GM19324 (cell line): ENCODE measurements around the gene RNF130.
"Not testable (repeated sequence)": the region's sequence is repeated elsewhere in the genome, so short reads cannot be mapped to it uniquely, and the experiment has no call there.

ENCODE experiments used
- ATAC-seq: cut with Tn5 transposase; IDR thresholded peaks from one replicate; pipeline ENCODE4 v1.9.1; 2021; ENCODE audit warnings: mild to moderate bottlenecking, moderate library complexity; ENCODE audit not compliant: unreplicated experiment, low FRiP score

The RNF130 gene

DNA sequence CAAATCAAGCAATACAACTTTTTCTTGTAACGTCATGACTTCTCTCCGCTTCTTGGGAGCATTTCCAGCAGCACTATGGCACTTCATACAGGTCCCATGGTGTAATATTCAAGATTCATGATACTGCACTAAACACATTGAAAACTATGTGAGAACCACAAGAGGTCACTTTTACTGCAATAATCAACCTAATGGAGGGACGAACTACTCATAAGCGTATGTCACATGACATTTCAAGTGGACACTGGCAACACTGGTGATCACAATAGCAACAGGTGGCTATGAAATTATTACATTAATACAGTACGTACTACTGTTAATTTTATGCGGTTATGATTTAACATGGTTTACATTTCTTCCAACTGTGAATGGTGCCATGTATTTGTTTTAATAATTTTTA, 85.2 kb downstream of the RNF130 start:
- ATAC-seq = no peak

DNA sequence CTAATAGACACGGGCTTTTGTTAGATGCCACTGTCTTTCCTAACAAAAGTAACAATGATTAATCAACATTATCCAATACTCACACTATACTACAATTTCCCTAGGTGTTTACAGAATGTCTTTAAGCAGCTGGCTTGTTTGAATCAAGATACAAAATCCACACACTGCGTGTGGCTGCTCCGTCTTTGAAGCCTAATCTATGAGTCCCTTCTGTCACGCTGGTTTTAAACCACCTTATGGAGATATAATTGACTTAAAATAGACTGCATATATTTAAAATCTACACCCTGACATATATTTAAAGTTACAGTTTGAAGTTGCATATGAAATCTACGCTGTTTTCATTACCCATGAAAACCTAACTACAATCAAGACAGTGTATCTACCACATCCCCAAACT, 89.9 kb downstream of the RNF130 start:
- ATAC-seq = no peak

DNA sequence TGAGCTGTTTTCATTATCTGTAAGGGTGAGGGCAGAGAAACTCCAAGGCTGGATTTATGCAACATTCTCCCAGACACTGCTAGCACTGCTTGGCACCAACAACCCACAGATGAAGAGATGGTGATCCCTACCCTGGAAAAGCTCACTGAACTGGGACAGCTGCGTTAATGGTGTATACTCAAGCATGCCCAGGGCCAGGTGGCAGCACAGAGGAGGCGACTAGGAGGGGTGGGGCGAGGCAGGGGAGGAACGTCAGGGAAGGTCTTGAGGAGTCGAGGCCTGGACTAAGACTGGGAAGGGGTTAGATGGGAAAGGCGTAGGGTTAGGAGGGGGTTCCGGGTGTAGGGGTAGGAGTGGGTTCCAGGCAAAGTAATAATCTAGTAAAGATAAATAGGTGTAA, 90.8 kb downstream of the RNF130 start:
- no peak for ATAC-seq

DNA sequence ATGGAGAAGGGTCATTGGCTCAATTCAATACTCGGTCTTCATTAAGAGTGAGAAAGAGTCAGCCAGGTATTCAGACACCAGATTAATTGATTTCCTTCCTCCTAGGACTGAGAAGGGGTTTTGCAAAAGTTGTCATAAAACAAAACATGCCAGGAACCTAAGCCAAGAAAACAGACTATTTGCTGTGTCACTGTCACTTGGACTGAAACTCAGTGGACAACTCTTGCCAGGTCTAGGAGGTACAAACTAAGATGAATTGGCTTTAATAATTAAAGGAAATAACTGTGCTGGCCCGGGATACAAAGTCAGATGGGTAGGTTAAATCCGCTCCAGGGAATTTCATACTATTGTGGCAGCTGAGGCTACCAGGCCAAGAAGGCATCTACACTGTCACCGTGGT, 92.8 kb downstream of the RNF130 start:
- no peak for ATAC-seq

DNA sequence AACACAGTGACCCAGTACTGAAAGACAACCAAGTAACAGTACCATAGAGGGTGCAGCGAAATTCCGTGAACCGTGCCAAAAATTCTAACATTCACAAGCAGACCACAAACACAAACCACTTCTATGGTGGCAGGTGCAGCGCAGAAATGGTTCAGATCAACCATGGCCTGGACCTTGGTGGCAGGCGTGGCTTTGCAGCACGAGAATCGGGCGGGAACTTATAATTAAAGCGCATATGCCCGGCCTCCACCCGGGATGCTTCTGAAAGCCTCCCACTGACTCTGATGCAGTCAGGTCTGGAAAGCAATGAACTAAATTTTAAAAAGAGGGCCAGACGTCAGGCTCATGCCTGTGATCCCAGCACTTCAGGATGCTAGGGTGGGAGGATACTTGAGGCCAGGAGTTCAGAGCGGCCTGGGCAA, 95.8 kb downstream of the RNF130 start:
- ATAC-seq = no peak

DNA sequence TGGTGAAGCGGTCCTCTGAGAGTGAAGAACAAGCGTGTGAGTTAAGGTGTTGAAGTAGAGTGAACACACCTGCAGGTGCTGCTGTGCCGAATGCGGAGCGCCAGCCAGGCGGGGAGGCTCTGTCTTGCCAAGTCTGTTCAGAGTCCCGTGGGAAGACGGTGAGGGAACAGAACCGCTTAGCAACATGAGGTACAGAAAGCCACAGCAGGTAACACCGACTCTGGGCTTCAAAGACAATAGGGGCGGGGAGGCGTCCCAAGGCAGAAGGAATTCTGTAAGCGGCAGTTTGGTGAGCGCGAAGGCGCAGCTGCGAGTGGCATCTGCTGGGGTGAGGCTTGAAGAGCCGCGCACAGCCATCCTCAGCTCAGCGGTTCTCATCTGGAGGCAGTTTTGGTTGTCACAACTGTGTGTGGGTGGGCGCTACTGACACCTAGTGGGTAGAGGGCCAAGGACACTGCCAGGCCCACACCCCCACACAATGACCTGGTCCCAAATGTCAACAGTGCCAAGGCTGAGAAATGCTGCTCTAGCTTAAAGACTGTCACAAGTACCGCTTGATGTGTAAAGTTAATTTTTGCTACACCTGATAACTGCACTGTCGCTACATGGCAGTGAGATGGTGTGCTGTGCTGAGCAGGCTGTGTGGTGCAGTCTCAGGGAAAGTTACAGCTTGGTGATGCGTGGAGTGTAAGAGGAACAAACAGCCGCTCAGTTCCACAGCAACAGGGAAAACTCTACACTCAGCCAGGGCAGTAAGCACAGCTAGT, 96.4 kb downstream of the RNF130 start:
- no peak for ATAC-seq

DNA sequence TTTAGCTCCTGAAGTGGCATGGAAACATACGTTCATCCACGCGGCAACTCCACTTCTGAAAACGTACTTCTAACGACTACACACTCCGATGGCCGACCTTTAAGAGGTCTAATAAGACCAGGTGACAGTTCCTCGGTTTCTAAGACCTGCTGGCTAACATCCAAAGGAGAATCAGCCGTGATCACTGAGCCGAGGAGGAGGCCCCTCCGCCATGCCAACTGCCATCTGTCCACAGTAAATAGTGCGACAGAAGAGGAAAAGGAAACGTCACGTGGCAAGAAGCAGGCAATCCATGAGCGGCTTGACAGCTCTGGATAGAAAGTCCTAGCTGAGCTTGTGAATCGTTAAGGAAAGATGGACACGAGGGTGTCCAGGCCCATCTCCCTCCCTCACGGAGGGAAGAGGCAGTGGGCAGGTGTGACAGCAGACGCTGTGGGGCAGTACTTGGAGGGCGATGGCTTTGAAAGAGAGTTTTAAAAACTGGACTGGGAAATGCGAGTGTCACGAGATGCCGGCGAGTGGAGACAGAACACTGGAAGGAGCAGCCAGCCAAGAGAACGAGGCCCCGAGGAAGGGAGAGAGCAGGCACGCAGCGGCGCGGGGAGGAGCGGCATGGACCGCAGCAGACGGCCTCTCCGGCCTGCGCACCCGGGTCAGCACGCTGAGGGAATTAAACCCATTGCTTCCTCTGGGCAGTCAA, 97.2 kb downstream of the RNF130 start:
- no peak for ATAC-seq

DNA sequence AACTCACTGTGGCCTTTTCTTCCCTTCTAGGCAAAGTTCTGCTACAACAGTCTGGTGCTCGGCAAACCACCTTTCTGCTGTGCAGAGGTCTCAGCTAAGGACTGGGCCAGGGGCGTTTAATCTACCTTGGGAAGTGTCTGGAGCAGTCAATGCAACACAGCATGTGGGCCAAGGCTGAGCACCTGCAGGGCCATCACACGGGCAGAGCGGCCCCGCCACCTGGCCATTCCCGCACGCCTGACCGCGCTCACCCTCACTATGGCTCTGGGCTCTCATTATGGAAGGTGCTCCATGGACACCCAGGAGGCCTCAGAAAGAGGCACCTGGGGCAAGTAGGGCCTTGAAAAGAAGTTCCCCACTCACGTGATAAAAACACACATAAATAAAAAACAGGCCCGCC, 98.2 kb downstream of the RNF130 start:
- no peak for ATAC-seq

DNA sequence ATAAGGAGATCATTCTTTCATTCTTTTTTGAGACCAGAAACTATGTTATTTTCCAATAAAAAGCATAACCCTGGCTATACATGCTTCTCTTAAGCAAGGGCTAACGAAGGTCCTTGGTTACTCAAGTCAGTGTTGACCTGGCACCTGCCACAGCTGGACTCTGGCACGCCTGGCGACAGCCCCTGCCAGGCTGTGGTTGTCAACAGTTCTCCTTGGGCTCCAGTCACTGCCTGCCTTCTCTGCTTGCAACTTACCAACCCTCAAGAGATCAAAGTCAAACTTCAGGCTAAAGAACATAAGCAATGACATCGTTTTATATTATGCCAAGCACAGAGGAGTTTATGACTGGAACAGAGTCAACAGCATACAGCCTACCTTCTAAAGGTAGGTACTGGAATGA, 102.4 kb downstream of the RNF130 start:
- no peak for ATAC-seq

DNA sequence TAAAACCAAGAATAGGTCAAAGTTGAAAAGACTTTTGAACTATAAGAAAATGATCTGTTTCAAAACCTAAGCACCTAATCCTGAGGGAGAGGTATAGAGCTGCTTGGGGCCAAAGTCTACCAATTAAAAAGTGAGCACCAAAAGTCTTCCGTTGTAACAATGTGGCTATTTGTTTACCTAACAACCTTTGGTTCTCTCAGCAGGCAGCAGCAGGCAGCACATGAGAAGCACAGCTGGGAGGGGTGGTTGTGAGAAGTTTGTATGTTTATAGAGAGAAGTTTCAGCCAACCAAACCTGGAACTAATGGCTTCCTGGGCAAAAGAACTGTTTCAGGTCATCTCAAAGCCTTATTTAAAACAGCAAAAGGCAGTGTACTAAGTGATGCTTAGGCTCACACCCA, 104.1 kb downstream of the RNF130 start:
- ATAC-seq = no peak

DNA sequence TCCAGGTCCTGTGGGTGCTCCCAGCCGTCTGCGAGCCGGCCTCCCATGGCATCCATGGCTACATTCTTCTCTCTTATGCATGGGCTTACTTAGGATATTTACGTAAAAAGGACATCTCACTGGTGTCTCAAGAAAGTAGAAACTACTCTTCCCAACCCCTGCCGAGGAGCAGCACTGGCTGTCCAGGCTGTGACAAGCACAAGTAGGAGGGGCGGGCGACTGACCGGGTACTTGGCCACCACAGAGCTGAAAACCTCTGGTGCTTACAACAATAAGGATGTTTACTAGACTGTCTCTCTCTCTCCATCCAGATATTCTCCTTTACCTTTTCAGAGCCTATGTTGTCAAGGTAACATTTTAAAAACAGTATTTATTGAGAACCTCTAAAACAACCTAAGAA, 107.5 kb downstream of the RNF130 start:
- no peak for ATAC-seq

DNA sequence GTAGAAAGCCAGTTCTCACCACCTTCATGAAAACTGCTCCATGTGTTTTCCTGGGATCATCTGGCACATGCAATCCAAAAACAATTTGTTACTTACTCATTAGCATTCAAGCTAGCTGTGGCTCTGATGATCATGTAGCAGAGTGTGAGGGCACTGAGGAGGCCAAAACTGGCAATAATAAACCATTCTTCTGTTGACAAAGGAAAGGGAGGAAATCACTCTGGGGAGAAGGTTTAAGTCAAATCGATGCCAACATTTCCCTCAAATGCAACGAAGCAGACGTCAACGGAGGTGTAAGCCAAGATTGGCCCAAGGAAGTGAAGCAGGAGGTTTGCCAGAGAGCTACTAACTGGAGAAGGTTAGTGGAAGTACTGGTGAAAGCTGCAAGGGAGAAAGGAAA, 108.2 kb downstream of the RNF130 start:
- ATAC-seq = no peak

DNA sequence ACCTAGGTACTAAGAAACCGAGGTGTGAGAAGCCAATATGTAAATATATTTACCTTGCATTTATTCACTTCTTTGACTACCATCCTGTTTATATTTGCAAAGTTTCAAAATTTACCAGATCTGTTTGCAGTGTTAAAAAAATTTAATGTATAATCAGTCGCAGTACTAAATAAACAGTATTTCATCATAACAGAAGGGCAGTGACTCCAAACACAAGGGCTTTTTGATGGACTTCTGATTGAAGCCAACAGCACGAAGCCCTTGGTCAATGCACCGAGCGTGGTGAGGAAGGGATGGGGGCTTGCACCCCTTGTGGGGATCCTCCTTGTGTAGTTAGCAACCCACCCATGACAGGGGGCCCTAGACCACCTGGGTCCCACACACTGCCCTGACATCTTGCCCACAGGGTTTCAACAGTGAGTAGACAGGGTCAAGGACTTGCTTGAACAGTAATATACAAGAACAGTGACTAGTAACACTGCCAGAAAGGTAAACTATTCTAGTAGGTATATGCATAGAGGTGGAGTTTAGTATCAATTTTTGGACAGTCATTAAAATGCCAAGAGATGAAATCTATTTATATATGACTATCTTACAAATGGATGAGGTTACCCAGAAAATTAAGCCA, 111.2 kb downstream of the RNF130 start:
- no peak for ATAC-seq

DNA sequence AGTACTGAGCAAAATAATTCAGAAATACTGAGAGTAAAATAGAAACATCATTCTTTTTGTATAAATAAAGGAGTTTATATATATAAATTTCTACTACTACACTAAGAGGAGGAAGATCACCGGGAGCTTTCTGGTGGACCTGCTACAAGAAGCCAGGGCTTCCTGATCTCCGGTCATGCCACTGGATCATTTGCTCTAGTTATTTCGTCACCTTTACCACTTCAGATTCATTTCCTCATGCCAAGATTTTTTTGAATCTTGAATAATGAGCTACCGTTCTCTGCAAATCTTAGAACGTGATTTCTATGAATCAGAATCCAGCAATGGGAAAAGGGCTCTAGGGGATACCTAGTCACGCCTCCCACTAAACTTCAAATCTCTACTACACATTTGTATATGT, 111.9 kb downstream of the RNF130 start:
- no peak for ATAC-seq

DNA sequence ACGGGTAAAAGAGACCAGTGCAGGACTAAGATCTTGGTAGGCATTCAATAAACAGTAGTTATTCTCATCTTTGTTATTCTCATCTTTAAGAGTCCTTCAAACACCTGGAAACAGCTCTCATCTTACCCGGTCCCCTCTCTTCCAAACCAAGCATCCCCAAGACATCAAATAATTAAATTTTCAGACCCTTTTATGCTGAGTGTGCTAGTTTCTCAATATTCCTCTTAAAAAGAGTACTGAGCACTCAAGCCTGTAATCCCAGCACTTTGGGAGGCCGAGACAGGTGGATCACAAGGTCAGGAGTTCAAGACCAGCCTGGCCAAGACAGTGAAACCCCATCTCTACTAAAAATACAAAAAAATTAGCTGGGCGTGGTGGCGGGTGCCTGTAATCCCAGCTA, 112.4 kb downstream of the RNF130 start:
- ATAC-seq = not testable (repeated sequence)

DNA sequence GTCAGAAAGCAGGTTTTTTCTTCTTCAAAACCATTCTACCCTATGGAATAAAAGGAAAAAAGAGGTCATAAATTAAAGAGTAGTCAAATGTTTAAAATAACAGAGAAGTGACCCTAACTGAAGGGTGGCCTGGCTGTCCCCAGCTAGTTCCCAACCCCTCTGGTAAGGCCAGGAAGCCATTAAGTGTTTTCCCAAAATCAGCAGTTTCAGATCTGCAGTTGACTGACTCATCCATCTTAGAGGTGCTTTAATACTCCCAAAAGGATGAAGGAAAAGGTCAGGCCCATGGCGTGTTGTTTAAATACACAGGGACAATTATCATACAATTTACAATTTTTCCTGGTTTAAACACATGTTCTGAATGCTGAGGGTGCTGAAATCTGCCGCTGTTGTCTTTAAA, 115.9 kb downstream of the RNF130 start:
- no peak for ATAC-seq

DNA sequence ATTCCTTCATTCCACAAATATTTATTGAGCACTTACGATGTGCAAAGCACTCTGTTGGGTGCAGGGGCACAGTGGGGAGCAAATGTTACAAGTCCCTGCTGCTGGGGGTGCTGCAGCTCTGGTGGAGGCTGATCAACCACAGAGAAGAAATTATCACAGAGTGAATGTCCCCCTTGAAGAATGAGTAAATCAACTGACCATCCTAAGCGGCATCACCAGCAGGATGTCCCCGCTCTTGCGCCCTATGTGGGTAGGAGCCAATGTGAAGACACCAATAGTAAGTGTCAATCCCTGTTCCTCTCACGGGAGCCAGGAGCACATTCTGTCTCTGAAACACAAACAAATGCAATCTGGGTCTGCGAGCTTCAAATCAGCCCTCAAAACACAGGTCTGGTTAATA, 116.5 kb downstream of the RNF130 start:
- no peak for ATAC-seq

DNA sequence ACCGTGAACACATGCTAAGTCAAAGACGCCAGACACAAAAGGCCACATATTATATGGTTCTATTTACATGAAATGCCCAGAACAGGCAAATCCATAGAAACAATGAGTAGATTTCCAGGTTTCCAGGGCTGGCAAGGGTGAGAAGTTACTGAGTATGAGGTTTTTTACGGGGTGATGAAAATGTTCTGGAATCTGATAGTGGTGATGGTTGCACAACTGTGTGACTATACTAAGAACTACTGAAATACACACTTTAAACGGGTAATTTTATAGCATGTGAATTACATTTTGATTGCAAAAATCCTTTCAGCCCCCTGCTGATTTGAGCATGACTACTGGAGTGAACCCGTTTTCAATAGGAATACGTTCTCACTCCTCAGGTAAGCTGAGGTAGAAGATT, 117.1 kb downstream of the RNF130 start:
- ATAC-seq = no peak

DNA sequence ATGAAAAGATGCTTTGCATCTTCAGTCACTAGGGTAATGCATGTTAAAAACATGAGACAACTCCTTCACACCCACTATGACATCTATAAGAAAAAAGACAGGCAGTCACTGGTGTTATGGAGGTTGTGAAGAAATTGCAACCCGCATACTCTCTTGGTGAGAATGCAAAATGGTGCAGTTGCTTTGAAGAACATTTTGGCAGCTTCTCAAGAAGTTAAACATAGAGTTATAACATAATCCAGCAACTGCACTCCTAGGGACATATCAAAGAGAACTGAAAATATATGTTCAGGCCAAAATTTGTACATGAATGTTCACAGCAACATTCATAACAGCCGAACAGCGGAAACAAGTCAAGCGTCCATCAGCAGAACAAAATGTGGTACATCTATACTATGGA, 117.6 kb downstream of the RNF130 start:
- ATAC-seq = no peak

DNA sequence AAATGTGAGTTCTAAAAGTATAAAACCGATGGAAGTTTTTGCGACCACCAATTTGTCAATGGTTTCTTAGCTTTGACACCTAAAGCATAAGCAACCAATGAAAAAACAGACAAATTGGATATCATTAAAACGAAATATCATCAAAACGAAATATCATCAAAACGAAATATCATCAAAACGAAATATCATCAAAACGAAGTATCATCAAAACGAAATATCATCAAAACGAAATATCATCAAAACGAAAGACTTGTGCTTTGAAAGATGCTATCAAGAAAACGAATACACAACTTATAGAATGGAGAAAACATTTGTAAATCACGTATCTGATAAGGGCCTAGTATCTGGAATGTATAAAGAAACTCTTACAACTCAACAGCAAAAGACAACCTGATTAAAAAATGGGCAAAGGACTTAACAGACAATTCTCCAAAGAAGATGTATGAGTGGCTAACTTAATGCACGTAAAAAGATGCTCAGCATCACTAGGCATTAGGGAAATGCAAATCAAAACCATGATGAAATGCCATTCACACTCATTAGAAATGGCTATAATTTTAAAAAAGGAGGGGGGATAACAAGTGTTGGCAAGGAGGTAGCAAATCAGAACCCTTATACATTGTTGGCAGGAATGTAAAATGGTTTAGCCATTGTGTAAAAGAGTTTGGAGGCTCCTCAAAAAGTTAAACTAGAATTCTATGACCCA, 134.4 kb downstream of the RNF130 start:
- ATAC-seq = no peak

DNA sequence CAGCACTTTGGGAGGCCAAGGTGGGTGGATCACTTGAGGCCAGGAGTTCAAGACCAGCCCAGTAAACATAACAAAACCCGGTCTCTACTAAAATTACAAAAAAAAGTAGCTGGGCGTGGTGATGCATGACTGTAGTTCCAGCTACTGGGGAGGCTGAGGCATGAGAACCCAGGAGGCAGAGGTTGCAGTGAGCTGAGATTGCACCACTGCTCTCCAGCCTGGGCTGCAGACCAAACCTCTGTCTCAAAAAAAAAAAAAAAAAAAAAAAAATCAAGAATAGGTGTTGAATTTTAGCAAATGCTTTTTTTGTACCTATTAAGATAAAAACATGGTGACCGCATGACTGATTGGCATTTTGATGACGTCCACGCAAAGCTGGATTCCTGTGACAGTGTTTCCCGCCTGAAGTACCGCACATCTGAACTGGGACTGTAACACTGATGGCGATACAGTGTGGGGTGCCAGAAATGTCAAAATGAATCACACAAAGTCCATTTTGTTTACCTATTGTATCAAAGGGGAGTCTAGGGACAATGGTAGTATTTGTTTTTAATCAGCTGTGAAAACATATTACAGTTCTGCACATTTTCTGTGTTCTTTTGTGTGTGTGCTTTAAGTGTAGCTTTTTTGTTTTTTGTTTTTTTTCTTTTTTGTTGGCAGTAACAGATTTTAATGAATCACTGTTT, 140.6 kb downstream of the RNF130 start:
- ATAC-seq = no peak
